HEK293 (cell line): ENCODE results near the gene ECM1.

Source experiments
- CTCF ChIP-seq: fragments of 450-650 bp; formaldehyde crosslinking; IDR thresholded peaks from 2 replicates; pipeline ENCODE4 v1.5.1; 2016; ENCODE audit warnings: missing biosample characterization, missing genetic modification characterization
- ZBTB21 ChIP-seq: fragments of 450-650 bp; formaldehyde crosslinking; IDR thresholded peaks from 2 replicates; pipeline ENCODE4 v1.5.1; 2017; ENCODE audit warnings: missing biosample characterization, missing genetic modification characterization
- ZNF510 ChIP-seq: fragments of 450-650 bp; formaldehyde crosslinking; IDR thresholded peaks from 2 replicates; pipeline ENCODE4 v1.5.1; 2018; ENCODE audit warnings: mild to moderate bottlenecking, missing genetic modification characterization, missing biosample characterization; ENCODE audit not compliant: insufficient replicate concordance
- ZNF561 ChIP-seq: fragments of 450-650 bp; IDR thresholded peaks from 2 replicates; pipeline ENCODE4 v1.5.1; 2018; ENCODE audit warnings: missing biosample characterization, missing genetic modification characterization, borderline replicate concordance
- ZNF580 ChIP-seq: fragments of 450-650 bp; formaldehyde crosslinking; IDR thresholded peaks from 2 replicates; pipeline ENCODE4 v1.5.1; 2016; ENCODE audit warnings: missing biosample characterization, missing genetic modification characterization
- ZSCAN18 ChIP-seq: fragments of 450-650 bp; formaldehyde crosslinking; IDR thresholded peaks from 2 replicates; pipeline ENCODE4 v1.5.1; 2016; ENCODE audit warnings: missing biosample characterization, missing genetic modification characterization

GRCh38 chr1:150554086-150554452, 46.2 kb downstream of the ECM1 start:
- TF ChIP-seq ZNF561 (tag by site-specific recombination): no peak
- no peak for TF ChIP-seq ZNF580 (tag by site-specific recombination)
- no peak for TF ChIP-seq ZSCAN18 (tag by site-specific recombination)
- no peak for TF ChIP-seq ZBTB21
- TF ChIP-seq CTCF (tag by site-specific recombination): no peak
- TF ChIP-seq ZNF510 (tag by site-specific recombination): no peak
